RWPE2 (cell line): Measurements from ENCODE around the gene CPEB3.

ENCODE experiments used
- ATAC-seq: fragments of 200-7000 bp; cut with Tn5 transposase; 3 replicates; pipeline ENCODE4 v1.9.1; 2021; ENCODE audit warnings: low read depth
- DNase-seq: peaks from one replicate; pipeline ENCODE4 v3.0.0-alpha.2; 2020; ENCODE audit warnings: low spot score
- H3K27ac ChIP-seq: fragments of 450-650 bp; 2 replicates; pipeline ENCODE4 v1.5.1; 2017; ENCODE audit warnings: mild to moderate bottlenecking; ENCODE audit not compliant: poor library complexity, severe bottlenecking
- H3K27me3 ChIP-seq: fragments of 250-450 bp; sonication (Bioruptor Pico); 2 replicates; pipeline ENCODE4 v1.5.1; 2021; ENCODE audit warnings: mild to moderate bottlenecking, moderate library complexity; ENCODE audit not compliant: insufficient read depth, poor library complexity, severe bottlenecking
- H3K36me3 ChIP-seq: fragments of 250-450 bp; sonication (Bioruptor Pico); 2 replicates; pipeline ENCODE4 v1.5.1; 2020; ENCODE audit warnings: low read depth, mild to moderate bottlenecking, moderate library complexity
- H3K4me1 ChIP-seq: fragments of 250-450 bp; sonication (Bioruptor Pico); 2 replicates; pipeline ENCODE4 v1.5.1; 2021; ENCODE audit warnings: mild to moderate bottlenecking, moderate library complexity; ENCODE audit not compliant: insufficient read depth, poor library complexity, severe bottlenecking
- H3K4me3 ChIP-seq: fragments of 250-450 bp; sonication (Bioruptor Pico); 2 replicates; pipeline ENCODE4 v1.5.1; 2021; ENCODE audit warnings: mild to moderate bottlenecking, moderate library complexity; ENCODE audit not compliant: severe bottlenecking
- H3K9me3 ChIP-seq: fragments of 250-450 bp; sonication (Bioruptor Pico); 2 replicates; pipeline ENCODE4 v1.5.1; 2021; ENCODE audit warnings: mild to moderate bottlenecking, moderate library complexity; ENCODE audit not compliant: severe bottlenecking
- CTCF ChIP-seq: fragments of 450-650 bp; IDR thresholded peaks from one replicate; pipeline ENCODE4 v1.5.1; 2017; ENCODE audit warnings: mild to moderate bottlenecking, moderate library complexity; ENCODE audit not compliant: poor library complexity, severe bottlenecking

The CPEB3 gene

GRCh38 chr10:92241158-92241500, 49.7 kb downstream of the CPEB3 start:
- no peak for ATAC-seq
- peak overlapping the region; percentile 45 for H3K27ac ChIP-seq
- peaks cover 39% of the 10 kb centered on the region for H3K4me1 ChIP-seq
- H3K9me3 ChIP-seq: no peaks in the 10 kb centered on the region
- H3K4me3 ChIP-seq: peak overlapping the region; percentile 49
- TF ChIP-seq CTCF: no peak
- no peaks in the 10 kb centered on the region for H3K36me3 ChIP-seq
- no peaks in the 10 kb centered on the region for H3K27me3 ChIP-seq
- DNase-seq: no peak

- peak; percentile 37 for ATAC-seq
- H3K27ac ChIP-seq: peak overlapping the region; percentile 45
- H3K27me3 ChIP-seq: no peaks in the 10 kb centered on the region
- peak overlapping the region; percentile 49 for H3K4me3 ChIP-seq
- H3K4me1 ChIP-seq: peaks cover 39% of the 10 kb centered on the region
- H3K9me3 ChIP-seq: no peaks in the 10 kb centered on the region
- DNase-seq: no peak
- TF ChIP-seq CTCF: no peak
- H3K36me3 ChIP-seq: no peaks in the 10 kb centered on the region
Observed at GRCh38 chr10:92240289-92241157, 50.4 kb downstream of the CPEB3 start.

DNA sequence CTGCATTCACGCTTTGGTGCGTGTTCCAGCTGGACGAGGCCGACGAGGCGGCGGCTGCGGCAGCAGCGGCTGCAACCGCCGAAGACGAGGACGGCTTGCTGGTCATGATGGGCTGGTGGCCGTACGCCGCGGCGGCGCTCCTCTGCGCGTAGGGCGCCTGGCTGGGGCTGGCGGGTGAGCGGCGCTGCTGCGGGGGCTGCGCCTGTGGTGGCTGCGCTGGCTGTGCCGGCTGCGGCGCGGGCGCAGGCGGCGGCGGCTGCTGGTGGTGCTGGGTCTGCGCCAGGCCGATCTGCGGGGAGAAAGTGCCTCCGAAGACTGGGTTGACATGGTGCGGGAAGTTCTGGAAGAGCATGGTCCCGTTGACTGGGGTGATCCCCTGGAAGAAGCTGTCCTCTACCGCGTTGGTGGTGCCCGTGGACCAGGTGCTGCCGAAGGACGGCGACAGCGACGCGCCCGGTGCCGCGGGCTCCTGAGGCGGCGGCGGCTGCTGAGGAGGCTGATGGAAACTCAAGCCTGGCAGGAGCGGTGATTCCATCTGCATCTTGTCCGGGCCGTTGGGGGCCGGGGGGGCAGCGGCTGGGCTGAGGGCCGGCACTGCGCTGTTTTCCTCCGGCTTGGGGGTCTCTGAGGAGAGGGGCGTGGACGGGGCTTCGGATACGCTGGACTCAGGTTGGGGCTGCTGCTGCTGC, 51.1 kb downstream of the CPEB3 start:
- TF ChIP-seq CTCF: no peak
- ATAC-seq (peak; percentile 22; the same call in 2 of the 3 replicates), DNase-seq (no peak)
- Histone ChIP-seq H3K9me3 (no peaks in the 10 kb centered on the region), H3K4me1 (peaks cover 39% of the 10 kb centered on the region), H3K27me3 (no peaks in the 10 kb centered on the region), H3K27ac (peak overlapping the region; percentile 45), H3K4me3 (peak overlapping the region; percentile 49), H3K36me3 (no peaks in the 10 kb centered on the region)

DNA sequence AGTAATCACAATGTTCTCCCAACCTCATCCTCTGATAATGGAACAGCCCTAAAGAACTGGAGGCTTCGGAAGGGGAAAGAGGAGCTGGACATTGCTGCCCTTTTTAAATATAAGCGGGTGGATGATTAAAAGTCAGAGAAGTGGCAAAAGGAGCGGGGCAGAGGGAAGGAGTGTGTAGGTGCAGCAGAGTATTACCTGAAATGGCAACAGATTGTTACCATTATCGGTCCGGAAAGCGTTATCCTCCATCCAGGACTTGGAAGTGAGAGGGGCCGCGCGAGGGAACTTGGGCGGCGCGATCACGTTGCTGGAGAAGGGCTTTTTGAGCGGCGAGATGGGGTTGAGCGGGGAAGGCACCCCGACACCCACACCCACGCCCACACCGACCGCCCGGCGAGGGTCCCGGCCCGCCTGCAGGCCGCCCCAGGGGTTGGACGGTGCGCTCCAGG, 51.7 kb downstream of the CPEB3 start:
- H3K27me3 ChIP-seq: no peaks in the 10 kb centered on the region
- no peak for DNase-seq
- peaks cover 39% of the 10 kb centered on the region for H3K4me1 ChIP-seq
- TF ChIP-seq CTCF: no peak
- H3K9me3 ChIP-seq: no peaks in the 10 kb centered on the region
- no peaks in the 10 kb centered on the region for H3K36me3 ChIP-seq
- peak overlapping the region; percentile 49 for H3K4me3 ChIP-seq
- H3K27ac ChIP-seq: peak overlapping the region; percentile 45
- ATAC-seq: peak; percentile 9; the same call in 1 of the 3 replicates
